Ishikawa (cell line): ENCODE results near the gene LRBA.

Experiments used
- EGR1 ChIP-seq: IDR thresholded peaks from 2 replicates; pipeline ENCODE4 v1.6.1; 2012
- EP300 ChIP-seq: IDR thresholded peaks from 2 replicates; pipeline ENCODE4 v1.6.1; 2012; ENCODE audit warnings: borderline replicate concordance
- RAD21 ChIP-seq: IDR thresholded peaks from 2 replicates; pipeline ENCODE4 v1.6.1; 2012; ENCODE audit warnings: low read depth
- REST ChIP-seq: IDR thresholded peaks from 2 replicates; pipeline ENCODE4 v1.6.1; 2012; ENCODE audit warnings: low read depth, mild to moderate bottlenecking
- TAF1 ChIP-seq: IDR thresholded peaks from 2 replicates; pipeline ENCODE4 v1.6.1; 2012; ENCODE audit warnings: low read depth, mild to moderate bottlenecking
- TCF12 ChIP-seq: IDR thresholded peaks from 2 replicates; pipeline ENCODE4 v1.6.1; 2012; ENCODE audit warnings: low read depth
- USF1 ChIP-seq: IDR thresholded peaks from 2 replicates; pipeline ENCODE4 v1.6.1; 2012

- TF ChIP-seq REST = no peak
- TF ChIP-seq TCF12 = no peak
- TF ChIP-seq TAF1 = no peak
- no peak for TF ChIP-seq RAD21
- TF ChIP-seq EP300 = no peak
- no peak for TF ChIP-seq USF1
- TF ChIP-seq EGR1 = no peak
Measured at GRCh38 chr4:150308824-150309472, 706.1 kb downstream of the LRBA start.
